OCI-LY1 (cell line): ENCODE results near the gene ARHGAP22.

Experiments
- CTCF ChIP-seq: fragments of 200-600 bp; sonication (generic), shearing (Covaris generic); IDR thresholded peaks from 2 replicates; pipeline ENCODE4 v1.5.1; 2017; ENCODE audit warnings: mild to moderate bottlenecking, antibody characterized with exemption, low read length, moderate library complexity, mixed read lengths
- EZH2 ChIP-seq: fragments of 200-600 bp; sonication (generic), shearing (Covaris generic); IDR thresholded peaks from 2 replicates; pipeline ENCODE4 v1.8.0; 2017; ENCODE audit warnings: borderline replicate concordance, mixed run types, mild to moderate bottlenecking, antibody characterized with exemption, low read length, moderate library complexity, mixed read lengths

- TF ChIP-seq EZH2: no peak
- TF ChIP-seq CTCF: no peak
These were observed 149.8 kb downstream of the ARHGAP22 start for GRCh38 chr10:48455055-48455391.
